HCT116 (cell line): ENCODE data around the gene PRM1. TPM values are rescaled to one million over a fixed set of nuclear protein-coding genes. Genes with fewer than 3 reads are reported as not detected.

Source experiments
- ATAC-seq: fragments of 200-7000 bp; cut with Tn5 transposase; 2 replicates; pipeline ENCODE4 v1.9.1; 2020; ENCODE audit warnings: mild to moderate bottlenecking, moderate library complexity
- BruUV-seq: library from RNA; stranded (reverse); fragments of 400-500 nt; replicated peaks from 2 replicates; lab custom pipeline; 2021; lab: Mats Ljungman, UMichigan
- CTCF ChIA-PET: fragments of 300-600 bp; sonication (Branson Sonifier 250); formaldehyde crosslinking; loops from one replicate; lab custom pipeline; 2021; ENCODE audit warnings: antibody characterized with exemption; lab: Charles Lee
- POLR2A ChIA-PET: fragments of 300-600, 350-600 bp; sonication (Branson Sonifier 250); formaldehyde crosslinking; loops from one replicate; lab custom pipeline; 2021; ENCODE audit warnings: antibody characterized with exemption; lab: Charles Lee
- RAD21 ChIA-PET, 2 experiments: fragments of 300-600 bp; sonication (Branson Sonifier 250); formaldehyde crosslinking; loops; one replicate each; lab custom pipeline; 2023; ENCODE audit warnings: low total read pairs in 2 of 2; ENCODE audit not compliant: uncharacterized antibody in 2 of 2, unreplicated experiment in 2 of 2, low non-redundant PET in 1 of 2; lab: Charles Lee
- DNase-seq: peaks from one replicate; pipeline ENCODE4 v3.0.0-alpha.2; 2010; ENCODE audit warnings: low read depth, low spot score
- H2AFZ ChIP-seq: fragments of 200-600 bp; shearing (Covaris generic), sonication (generic); 2 replicates; pipeline ENCODE4 v1.6.1; 2017; ENCODE audit warnings: low read depth, mixed run types, mixed read lengths, antibody characterized with exemption, low read length; ENCODE audit not compliant: poor library complexity, severe bottlenecking
- H3K27ac ChIP-seq: 2 replicates; pipeline ENCODE4 v1.5.1; 2012; ENCODE audit warnings: low read depth, low read length
- H3K27me3 ChIP-seq: fragments of 200-600 bp; sonication (generic); 2 replicates; pipeline ENCODE4 v1.6.1; 2016; ENCODE audit warnings: mixed run types, low read length, mixed read lengths; ENCODE audit not compliant: insufficient read depth
- H3K36me3 ChIP-seq, 2 experiments: fragments of 200-500 bp in 1 of 2; fragments of 200-600 bp in 1 of 2; sonication (Bioruptor generic) in 1 of 2; sonication (generic) in 1 of 2; 2 replicates each; pipeline versions ENCODE4 v1.5.1 to v1.6.1; 2014 to 2016; ENCODE audit warnings: low read length in 2 of 2, inconsistent platforms in 1 of 2, mixed read lengths in 1 of 2, mixed run types in 1 of 2; ENCODE audit not compliant: insufficient read depth in 2 of 2, control insufficient read depth in 1 of 2
- H3K4me1 ChIP-seq, 2 experiments: fragments of 200-600 bp in 1 of 2; sonication (generic) in 1 of 2; 2 replicates each; pipeline versions ENCODE4 v1.5.1 to v1.6.1; 2012 to 2017; ENCODE audit warnings: low read length in 2 of 2, inconsistent platforms in 1 of 2, mild to moderate bottlenecking in 1 of 2, mixed read lengths in 1 of 2, mixed run types in 1 of 2, moderate library complexity in 1 of 2; ENCODE audit not compliant: insufficient read depth in 2 of 2, control insufficient read depth in 1 of 2
- H3K4me2 ChIP-seq: fragments of 200-600 bp; sonication (generic); 2 replicates; pipeline ENCODE4 v1.6.1; 2017; ENCODE audit warnings: mixed run types, low read length, mixed read lengths
- H3K4me3 ChIP-seq, 2 experiments: fragments of 200-600 bp in 1 of 2; sonication (generic) in 1 of 2; replicated peaks in 1 of 2; 2 replicates each; pipeline ENCODE4 v1.5.1; 2011 to 2016; ENCODE audit warnings: low read length in 2 of 2, control low read depth in 1 of 2, low read depth in 1 of 2, mild to moderate bottlenecking in 1 of 2, mixed read lengths in 1 of 2, mixed run types in 1 of 2
- H3K79me2 ChIP-seq: fragments of 200-600 bp; sonication (generic); 2 replicates; pipeline ENCODE4 v1.6.1; 2017; ENCODE audit warnings: mild to moderate bottlenecking, mixed run types, low read length, moderate library complexity, mixed read lengths; ENCODE audit not compliant: insufficient read depth
- H3K9ac ChIP-seq: fragments of 200-600 bp; sonication (generic); 2 replicates; pipeline ENCODE4 v1.6.1; 2016; ENCODE audit warnings: low read length, mixed read lengths
- H3K9me2 ChIP-seq: fragments of 200-600 bp; sonication (generic), shearing (Covaris generic); 2 replicates; pipeline ENCODE4 v1.6.1; 2017; ENCODE audit warnings: mixed run types, mild to moderate bottlenecking, moderate library complexity; ENCODE audit not compliant: insufficient read depth
- H3K9me3 ChIP-seq, 2 experiments: fragments of 200-500 bp in 1 of 2; fragments of 200-600 bp in 1 of 2; sonication (Bioruptor generic) in 1 of 2; sonication (generic) in 1 of 2; 2 replicates each; pipeline ENCODE4 v1.6.1; 2014 to 2017; ENCODE audit warnings: low read length in 2 of 2, mixed read lengths in 2 of 2, inconsistent platforms in 1 of 2, low read depth in 1 of 2, mild to moderate bottlenecking in 1 of 2, mixed run types in 1 of 2, moderate library complexity in 1 of 2; ENCODE audit not compliant: control insufficient read depth in 1 of 2, insufficient read depth in 1 of 2
- H4K20me1 ChIP-seq: fragments of 200-600 bp; sonication (generic), shearing (Covaris generic); 2 replicates; pipeline ENCODE4 v1.6.1; 2017; ENCODE audit warnings: mixed run types, mild to moderate bottlenecking, moderate library complexity; ENCODE audit not compliant: insufficient read depth
- CEBPB ChIP-seq: IDR thresholded peaks from 2 replicates; pipeline ENCODE4 v1.6.1; 2012; ENCODE audit warnings: low read depth
- CTCF ChIP-seq, 3 experiments: fragments of 200-600 bp in 1 of 3; sonication (generic) in 1 of 3; IDR thresholded peaks in 2 of 3; conservative IDR thresholded peaks in 1 of 3; 2 replicates each; pipeline ENCODE4 v1.5.1; 2012 to 2017; ENCODE audit warnings: low read depth in 2 of 3, low read length in 2 of 3, antibody characterized with exemption in 1 of 3, borderline replicate concordance in 1 of 3, control low read depth in 1 of 3, mild to moderate bottlenecking in 1 of 3, mixed read lengths in 1 of 3, mixed run types in 1 of 3, moderate library complexity in 1 of 3; ENCODE audit not compliant: insufficient read depth in 1 of 3
- EGR1 ChIP-seq: IDR thresholded peaks from 2 replicates; pipeline ENCODE4 v1.6.1; 2012; ENCODE audit warnings: low read depth
- ELF1 ChIP-seq: IDR thresholded peaks from 2 replicates; pipeline ENCODE4 v1.6.1; 2012; ENCODE audit warnings: low read depth, borderline replicate concordance
- EZH2 ChIP-seq: fragments of 200-600 bp; sonication (generic); IDR thresholded peaks from 2 replicates; pipeline ENCODE4 v1.6.1; 2017; ENCODE audit warnings: antibody characterized with exemption, mixed run types
- FOSL1 ChIP-seq: IDR thresholded peaks from 2 replicates; pipeline ENCODE4 v1.6.1; 2012; ENCODE audit warnings: low read depth
- MAX ChIP-seq: IDR thresholded peaks from 2 replicates; pipeline ENCODE4 v1.6.1; 2012
- POLR2AphosphoS5 ChIP-seq: IDR thresholded peaks from 2 replicates; pipeline ENCODE4 v1.6.1; 2011; ENCODE audit warnings: mild to moderate bottlenecking, low read depth, low read length, moderate library complexity
- RAD21 ChIP-seq: IDR thresholded peaks from 2 replicates; pipeline ENCODE4 v1.6.1; 2012; ENCODE audit warnings: low read depth, mild to moderate bottlenecking
- REST ChIP-seq: IDR thresholded peaks from 2 replicates; pipeline ENCODE4 v1.6.1; 2012; ENCODE audit warnings: low read depth
- SIN3A ChIP-seq: IDR thresholded peaks from 2 replicates; pipeline ENCODE4 v1.6.1; 2012; ENCODE audit warnings: low read depth
- TCF7L2 ChIP-seq: IDR thresholded peaks from 2 replicates; pipeline ENCODE4 v1.7.0; 2011; ENCODE audit warnings: borderline replicate concordance, inconsistent platforms; ENCODE audit not compliant: insufficient read depth, insufficient read length; ENCODE audit errors: extremely low read depth
- ZBTB33 ChIP-seq: IDR thresholded peaks from 2 replicates; pipeline ENCODE4 v1.6.1; 2011; ENCODE audit warnings: mild to moderate bottlenecking, low read length, moderate library complexity; ENCODE audit not compliant: insufficient replicate concordance; ENCODE audit errors: extremely low read depth
- intact Hi-C: fragments of 100-400 bp; cut with micrococcal nuclease; formaldehyde crosslinking; loops from 2 replicates; pipeline ENCODE4 v1.10.0; 2022
- total RNA-seq: library from RNA; stranded (reverse); gene quantifications from one replicate; pipeline ENCODE4 v1.2.1, GENCODE V29; 2021; ENCODE audit not compliant: unreplicated experiment

PRM1 gene
- total RNA-seq, 1 experiment from 2014 or later, result not detected

- TF ChIP-seq CEBPB (no peak), CTCF (IDR thresholded peaks at IDR 0.05 in 2 of 3, conservative IDR thresholded peaks at IDR 0.05 in 1 of 3; ENCODE audit: borderline replicate concordance in 1 of 3, insufficient read depth in 1 of 3, low read depth in 2 of 3, low read length in 2 of 3) (no peak), FOSL1 (no peak), ZBTB33 (no peak), POLR2AphosphoS5 (no peak), SIN3A (no peak), EZH2 (no peak), RAD21 (no peak), ELF1 (no peak), TCF7L2 (no peak), REST (no peak), EGR1 (no peak), MAX (no peak)
- Histone ChIP-seq H3K27ac (no peak overlapping the region), H3K79me2 (no peaks in the 10 kb centered on the region), H3K36me3 (no peaks in the 10 kb centered on the region), H3K9me2 (no peaks in the 10 kb centered on the region), H3K9ac (no peak overlapping the region), H3K27me3 (no peaks in the 10 kb centered on the region), H3K9me3 (no peaks in the 10 kb centered on the region), H3K4me3 (no peak overlapping the region), H3K4me1 (no peaks in the 10 kb centered on the region), H4K20me1 (no peaks in the 10 kb centered on the region), H2AFZ (no peak overlapping the region), H3K4me2 (no peak overlapping the region)
- RAD21 ChIA-PET, result no interaction called here
- intact Hi-C loops, result no loop called here
- no peak for DNase-seq
- CTCF ChIA-PET, result no interaction called here
- POLR2A ChIA-PET, result no interaction called here
- no TSS peak for BruUV-seq
- no peak for ATAC-seq
Measured at GRCh38 chr16:11265124-11265523, 16.0 kb downstream of the PRM1 start.
